ENCODE results near the gene SOX6.

- TF ChIP-seq POLR2A (IDR thresholded peaks at IDR 0.05) (no peak), CTCF (IDR thresholded peaks at IDR 0.05) (no peak)
Measured at GRCh38 chr11:16352707-16353106, 3.6 kb downstream of the SOX6 start.

Measured in right lobe of liver (tissue), 4 donors.